ENCODE measurements around the gene CDKAL1. TPM values are rescaled to one million over a fixed set of nuclear protein-coding genes. Genes with fewer than 3 reads are reported as not detected.

The CDKAL1 gene
- total RNA-seq, 3 donors from 2014 or later = 13.0 to 27.2 (median 18.0) TPM

- no peak overlapping the region for H3K4me3 ChIP-seq
These were observed 449.7 kb downstream of the CDKAL1 start for GRCh38 chr6:20983961-20984360.

GRCh38 chr6:20985821-20986220 is 451.6 kb downstream of the CDKAL1 start:
- TF ChIP-seq POLR2A (IDR thresholded peaks at IDR 0.05) (no peak), POLR2AphosphoS5 (IDR thresholded peaks at IDR 0.05) (no peak), CTCF (IDR thresholded peaks at IDR 0.05) (no peak)
- H3K4me1 ChIP-seq = no peaks in the 10 kb centered on the region
- H3K9me3 ChIP-seq = peaks cover 11 to 15% of the 10 kb centered on the region in 2 donors
- H3K27ac ChIP-seq = no peak overlapping the region
- DNase-seq (ENCODE audit: low spot score in 2 of 2) = no peak
- H3K4me3 ChIP-seq = no peak overlapping the region
- no peaks in the 10 kb centered on the region for H3K27me3 ChIP-seq
- H3K36me3 ChIP-seq = no peaks in the 10 kb centered on the region
- intact Hi-C loops (cut with DNase I; ENCODE audit: low total_unique reads) = no loop called here

More at GRCh38 chr6:20983961-20984360, 449.7 kb downstream of the CDKAL1 start:
- Histone ChIP-seq H3K4me1 (no peaks in the 10 kb centered on the region), H3K36me3 (no peaks in the 10 kb centered on the region), H3K27me3 (no peaks in the 10 kb centered on the region), H3K27ac (no peak overlapping the region), H3K9me3 (peaks cover 11 to 15% of the 10 kb centered on the region in 2 donors)
- no peak for DNase-seq (ENCODE audit: low spot score in 2 of 2)
- TF ChIP-seq POLR2A (IDR thresholded peaks at IDR 0.05) = no peak
- no peak for TF ChIP-seq CTCF (IDR thresholded peaks at IDR 0.05)
- no peak for TF ChIP-seq POLR2AphosphoS5 (IDR thresholded peaks at IDR 0.05)
- intact Hi-C loops (cut with DNase I; ENCODE audit: low total_unique reads) = no loop called here

GRCh38 chr6:20991910-20992309 is 457.7 kb downstream of the CDKAL1 start:
- Histone ChIP-seq H3K9me3 (peaks cover 0 to 13% of the 10 kb centered on the region in 2 donors), H3K36me3 (no peaks in the 10 kb centered on the region), H3K27ac (no peak overlapping the region), H3K27me3 (no peaks in the 10 kb centered on the region), H3K4me3 (no peak overlapping the region), H3K4me1 (no peaks in the 10 kb centered on the region)
- TF ChIP-seq CTCF (IDR thresholded peaks at IDR 0.05) (no peak), POLR2AphosphoS5 (IDR thresholded peaks at IDR 0.05) (no peak), POLR2A (IDR thresholded peaks at IDR 0.05) (no peak)
- no peak for DNase-seq (ENCODE audit: low spot score in 2 of 2)
- intact Hi-C loops (cut with DNase I; ENCODE audit: low total_unique reads) = no loop called here

- H3K9me3 ChIP-seq = peaks cover 0 to 13% of the 10 kb centered on the region in 2 donors
- intact Hi-C loops (cut with DNase I; ENCODE audit: low total_unique reads) = no loop called here
- DNase-seq (ENCODE audit: low spot score in 2 of 2) = no peak
- H3K4me3 ChIP-seq = no peak overlapping the region
- no peaks in the 10 kb centered on the region for H3K4me1 ChIP-seq
- no peaks in the 10 kb centered on the region for H3K27me3 ChIP-seq
- H3K27ac ChIP-seq = no peak overlapping the region
- no peaks in the 10 kb centered on the region for H3K36me3 ChIP-seq
- TF ChIP-seq POLR2A (IDR thresholded peaks at IDR 0.05) (no peak), POLR2AphosphoS5 (IDR thresholded peaks at IDR 0.05) (no peak), CTCF (IDR thresholded peaks at IDR 0.05) (no peak)
These were observed 461.8 kb downstream of the CDKAL1 start for GRCh38 chr6:20996099-20996498.

GRCh38 chr6:20997143-20997769 is 463.0 kb downstream of the CDKAL1 start:
- intact Hi-C loops (cut with DNase I; ENCODE audit: low total_unique reads) = no loop called here
- Histone ChIP-seq H3K27ac (peak overlapping the region; percentile 31 to 65), H3K27me3 (no peaks in the 10 kb centered on the region), H3K9me3 (peaks cover 0 to 13% of the 10 kb centered on the region in 2 donors), H3K4me1 (no peaks in the 10 kb centered on the region), H3K36me3 (no peaks in the 10 kb centered on the region), H3K4me3 (no peak overlapping the region)
- no peak for DNase-seq (ENCODE audit: low spot score in 2 of 2)
- TF ChIP-seq POLR2A (IDR thresholded peaks at IDR 0.05) (no peak), POLR2AphosphoS5 (IDR thresholded peaks at IDR 0.05) (no peak), CTCF (IDR thresholded peaks at IDR 0.05) (no peak)
